SK-N-SH treated with all-trans-retinoic acid at 6 μM for 48 hours (cell line): ENCODE data around the gene KBTBD12.

ENCODE experiments used
- ATAC-seq: fragments of 200-7000 bp; cut with Tn5 transposase; 3 replicates; pipeline ENCODE4 v1.9.1; 2020; ENCODE audit warnings: mild to moderate bottlenecking, moderate library complexity
- ARNTL ChIP-seq: fragments of 450-650 bp; formaldehyde crosslinking; IDR thresholded peaks from 2 replicates; pipeline ENCODE4 v1.5.0; 2020; ENCODE audit warnings: low read depth, mild to moderate bottlenecking, moderate library complexity, borderline replicate concordance
- BACH2 ChIP-seq: fragments of 250-450 bp; sonication (Bioruptor Pico); IDR thresholded peaks from 2 replicates; pipeline ENCODE4 v1.9.0; 2021; ENCODE audit warnings: mild to moderate bottlenecking, borderline replicate concordance
- CSDC2 ChIP-seq: fragments of 250-450 bp; sonication (Bioruptor Pico); IDR thresholded peaks from 2 replicates; pipeline ENCODE4 v1.5.0; 2020; ENCODE audit warnings: mild to moderate bottlenecking, moderate library complexity
- ESRRG ChIP-seq: fragments of 250-450 bp; sonication (Bioruptor Pico); IDR thresholded peaks from 2 replicates; pipeline ENCODE4 v1.6.1; 2021; ENCODE audit warnings: mild to moderate bottlenecking
- GLIS3 ChIP-seq: fragments of 250-450 bp; sonication (Bioruptor Pico); IDR thresholded peaks from 2 replicates; pipeline ENCODE4 v1.5.0; 2020; ENCODE audit warnings: mild to moderate bottlenecking, moderate library complexity
- ISL1 ChIP-seq: fragments of 250-450 bp; sonication (Bioruptor Pico); IDR thresholded peaks from 2 replicates; pipeline ENCODE4 v2.1.2; 2022; ENCODE audit warnings: mild to moderate bottlenecking, moderate library complexity
- OSR1 ChIP-seq: fragments of 250-450 bp; sonication (Bioruptor Pico); IDR thresholded peaks from 2 replicates; pipeline ENCODE4 v1.8.0; 2022; ENCODE audit warnings: moderate library complexity, mild to moderate bottlenecking, inconsistent platforms
- PATZ1 ChIP-seq: fragments of 250-450 bp; sonication (Bioruptor Pico); IDR thresholded peaks from 2 replicates; pipeline ENCODE4 v1.8.0; 2020; ENCODE audit warnings: mild to moderate bottlenecking, moderate library complexity, borderline replicate concordance
- POU6F1 ChIP-seq: fragments of 250-450 bp; sonication (Bioruptor Pico); IDR thresholded peaks from 2 replicates; pipeline ENCODE4 v1.8.0; 2021; ENCODE audit warnings: low read depth, mild to moderate bottlenecking, moderate library complexity, borderline replicate concordance
- PPARA ChIP-seq: fragments of 250-450 bp; sonication (Bioruptor Pico); IDR thresholded peaks from 2 replicates; pipeline ENCODE4 v1.5.0; 2020; ENCODE audit warnings: mild to moderate bottlenecking, borderline replicate concordance
- RARB ChIP-seq: fragments of 250-450 bp; sonication (Bioruptor Pico); IDR thresholded peaks from 2 replicates; pipeline ENCODE4 v1.8.0; 2021; ENCODE audit warnings: mild to moderate bottlenecking, moderate library complexity
- SNAI2 ChIP-seq: fragments of 250-450 bp; sonication (Bioruptor Pico); IDR thresholded peaks from 2 replicates; pipeline ENCODE4 v1.5.0; 2020; ENCODE audit warnings: mild to moderate bottlenecking, moderate library complexity
- TCF4 ChIP-seq: fragments of 250-450 bp; sonication (Bioruptor Pico); IDR thresholded peaks from 2 replicates; pipeline ENCODE4 v1.8.0; 2021; ENCODE audit warnings: mild to moderate bottlenecking, moderate library complexity, borderline replicate concordance
- TOX ChIP-seq: fragments of 250-450 bp; sonication (Bioruptor Pico); IDR thresholded peaks from 2 replicates; pipeline ENCODE4 v1.8.0; 2021; ENCODE audit warnings: mild to moderate bottlenecking, moderate library complexity, borderline replicate concordance
- ZC3H10 ChIP-seq: fragments of 250-450 bp; sonication (Bioruptor Pico); IDR thresholded peaks from 2 replicates; pipeline ENCODE4 v1.5.1; 2021; ENCODE audit warnings: mild to moderate bottlenecking, moderate library complexity
- ZFP3 ChIP-seq: fragments of 250-450 bp; sonication (Bioruptor Pico); IDR thresholded peaks from 2 replicates; pipeline ENCODE4 v1.5.0; 2020; ENCODE audit warnings: mild to moderate bottlenecking, moderate library complexity
- ZFP30 ChIP-seq: fragments of 450-650 bp; formaldehyde crosslinking; IDR thresholded peaks from 2 replicates; pipeline ENCODE4 v1.5.0; 2022; ENCODE audit warnings: mild to moderate bottlenecking, moderate library complexity
- ZNF565 ChIP-seq: fragments of 450-650 bp; formaldehyde crosslinking; conservative IDR thresholded peaks from 2 replicates; pipeline ENCODE4 v1.5.0; 2020; ENCODE audit warnings: low read depth, mild to moderate bottlenecking, moderate library complexity
- ZNF70 ChIP-seq: fragments of 450-650 bp; formaldehyde crosslinking; IDR thresholded peaks from 2 replicates; pipeline ENCODE4 v1.5.0; 2020; ENCODE audit warnings: mild to moderate bottlenecking, moderate library complexity
- ZNF8 ChIP-seq: fragments of 450-650 bp; formaldehyde crosslinking; IDR thresholded peaks from 2 replicates; pipeline ENCODE4 v1.5.0; 2020; ENCODE audit warnings: mild to moderate bottlenecking, moderate library complexity
- TF ChIP-seq, protein P1 (sequence below): fragments of 250-450 bp; sonication (Bioruptor Pico); IDR thresholded peaks from 2 replicates; pipeline ENCODE4 v1.5.0; 2020; ENCODE audit warnings: mild to moderate bottlenecking, moderate library complexity
- TF ChIP-seq, protein P2 (sequence below): fragments of 250-450 bp; sonication (Bioruptor Pico); IDR thresholded peaks from 2 replicates; pipeline ENCODE4 v1.5.1; 2020; ENCODE audit warnings: low read depth, mild to moderate bottlenecking, moderate library complexity

The KBTBD12 gene

GRCh38 chr3:127940116-127940515, 25.1 kb downstream of the KBTBD12 start:
- TF ChIP-seq ISL1 (no peak), ZFP30 (no peak), PATZ1 (no peak), POU6F1 (CRISPR knock-in tag) (no peak), ARNTL (CRISPR knock-in tag) (no peak), ESRRG (CRISPR knock-in tag) (no peak), GLIS3 (CRISPR knock-in tag) (no peak), OSR1 (CRISPR knock-in tag) (no peak), ZNF8 (CRISPR knock-in tag) (no peak), BACH2 (CRISPR knock-in tag) (no peak), TCF4 (CRISPR knock-in tag) (no peak), PPARA (CRISPR knock-in tag) (no peak), ZC3H10 (CRISPR knock-in tag) (no peak)
- TF ChIP-seq, all 23 proteins: peak for 0

GRCh38 chr3:127942613-127943012, 27.6 kb downstream of the KBTBD12 start:
- no peak for ATAC-seq
- no peak for TF ChIP-seq ZNF8 (CRISPR knock-in tag)

More at GRCh38 chr3:127940116-127940515, 25.1 kb downstream of the KBTBD12 start:
- no peak for ATAC-seq

GRCh38 chr3:127948211-127948610, 33.2 kb downstream of the KBTBD12 start:
- TF ChIP-seq PATZ1 (no peak), TOX (CRISPR knock-in tag) (no peak), ZFP30 (no peak)
- ATAC-seq: no peak

GRCh38 chr3:127949446-127950055, 34.5 kb downstream of the KBTBD12 start:
- TF ChIP-seq ISL1: peak; percentile 74
- no peak for TF ChIP-seq ZNF8 (CRISPR knock-in tag)
- no peak for ATAC-seq

GRCh38 chr3:127951276-127951675, 36.2 kb downstream of the KBTBD12 start:
- ATAC-seq: no peak
- TF ChIP-seq ZNF8 (CRISPR knock-in tag) (no peak), ZNF565 (CRISPR knock-in tag) (no peak), ZC3H10 (CRISPR knock-in tag) (no peak), POU6F1 (CRISPR knock-in tag) (no peak), GLIS3 (CRISPR knock-in tag) (no peak), ESRRG (CRISPR knock-in tag) (no peak), ARNTL (CRISPR knock-in tag) (no peak), ZFP30 (no peak), ZNF70 (no peak), CSDC2 (CRISPR knock-in tag) (no peak), RARB (CRISPR knock-in tag) (no peak), SNAI2 (CRISPR knock-in tag) (no peak), ZFP3 (CRISPR knock-in tag) (no peak)
- TF ChIP-seq, protein P1, sequence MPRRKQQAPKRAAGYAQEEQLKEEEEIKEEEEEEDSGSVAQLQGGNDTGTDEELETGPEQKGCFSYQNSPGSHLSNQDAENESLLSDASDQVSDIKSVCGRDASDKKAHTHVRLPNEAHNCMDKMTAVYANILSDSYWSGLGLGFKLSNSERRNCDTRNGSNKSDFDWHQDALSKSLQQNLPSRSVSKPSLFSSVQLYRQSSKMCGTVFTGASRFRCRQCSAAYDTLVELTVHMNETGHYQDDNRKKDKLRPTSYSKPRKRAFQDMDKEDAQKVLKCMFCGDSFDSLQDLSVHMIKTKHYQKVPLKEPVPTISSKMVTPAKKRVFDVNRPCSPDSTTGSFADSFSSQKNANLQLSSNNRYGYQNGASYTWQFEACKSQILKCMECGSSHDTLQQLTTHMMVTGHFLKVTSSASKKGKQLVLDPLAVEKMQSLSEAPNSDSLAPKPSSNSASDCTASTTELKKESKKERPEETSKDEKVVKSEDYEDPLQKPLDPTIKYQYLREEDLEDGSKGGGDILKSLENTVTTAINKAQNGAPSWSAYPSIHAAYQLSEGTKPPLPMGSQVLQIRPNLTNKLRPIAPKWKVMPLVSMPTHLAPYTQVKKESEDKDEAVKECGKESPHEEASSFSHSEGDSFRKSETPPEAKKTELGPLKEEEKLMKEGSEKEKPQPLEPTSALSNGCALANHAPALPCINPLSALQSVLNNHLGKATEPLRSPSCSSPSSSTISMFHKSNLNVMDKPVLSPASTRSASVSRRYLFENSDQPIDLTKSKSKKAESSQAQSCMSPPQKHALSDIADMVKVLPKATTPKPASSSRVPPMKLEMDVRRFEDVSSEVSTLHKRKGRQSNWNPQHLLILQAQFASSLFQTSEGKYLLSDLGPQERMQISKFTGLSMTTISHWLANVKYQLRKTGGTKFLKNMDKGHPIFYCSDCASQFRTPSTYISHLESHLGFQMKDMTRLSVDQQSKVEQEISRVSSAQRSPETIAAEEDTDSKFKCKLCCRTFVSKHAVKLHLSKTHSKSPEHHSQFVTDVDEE (CRISPR knock-in tag): no peak
- TF ChIP-seq, protein P2, sequence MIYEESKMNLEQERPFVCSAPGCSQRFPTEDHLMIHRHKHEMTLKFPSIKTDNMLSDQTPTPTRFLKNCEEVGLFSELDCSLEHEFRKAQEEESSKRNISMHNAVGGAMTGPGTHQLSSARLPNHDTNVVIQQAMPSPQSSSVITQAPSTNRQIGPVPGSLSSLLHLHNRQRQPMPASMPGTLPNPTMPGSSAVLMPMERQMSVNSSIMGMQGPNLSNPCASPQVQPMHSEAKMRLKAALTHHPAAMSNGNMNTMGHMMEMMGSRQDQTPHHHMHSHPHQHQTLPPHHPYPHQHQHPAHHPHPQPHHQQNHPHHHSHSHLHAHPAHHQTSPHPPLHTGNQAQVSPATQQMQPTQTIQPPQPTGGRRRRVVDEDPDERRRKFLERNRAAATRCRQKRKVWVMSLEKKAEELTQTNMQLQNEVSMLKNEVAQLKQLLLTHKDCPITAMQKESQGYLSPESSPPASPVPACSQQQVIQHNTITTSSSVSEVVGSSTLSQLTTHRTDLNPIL (CRISPR knock-in tag): no peak
